ENCODE measurements around the gene IFNB1. TPM values are rescaled to one million over a fixed set of nuclear protein-coding genes. Genes with fewer than 3 reads are reported as not detected.

Gene IFNB1
- total RNA-seq = not detected

DNA sequence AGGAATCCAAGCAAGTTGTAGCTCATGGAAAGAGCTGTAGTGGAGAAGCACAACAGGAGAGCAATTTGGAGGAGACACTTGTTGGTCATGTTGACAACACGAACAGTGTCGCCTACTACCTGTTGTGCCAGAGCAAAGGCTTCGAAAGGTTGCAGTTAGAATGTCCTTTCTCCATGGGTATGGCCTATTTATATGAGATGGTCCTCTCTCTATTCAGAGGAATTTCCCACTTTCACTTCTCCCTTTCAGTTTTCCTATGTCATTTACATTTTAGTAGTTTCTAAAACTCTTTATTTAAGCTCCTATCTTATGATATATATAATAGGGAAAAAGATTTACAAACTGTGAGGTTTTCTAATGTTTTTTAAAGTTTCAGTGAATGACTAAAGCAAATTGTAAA, at the start of gene IFNB1:
Gene IFNB1, minus strand, starts transcription at position 162 of the 400 bp plus-strand sequence. Its CDS starts 73 bp downstream, at position 89.

DNA sequence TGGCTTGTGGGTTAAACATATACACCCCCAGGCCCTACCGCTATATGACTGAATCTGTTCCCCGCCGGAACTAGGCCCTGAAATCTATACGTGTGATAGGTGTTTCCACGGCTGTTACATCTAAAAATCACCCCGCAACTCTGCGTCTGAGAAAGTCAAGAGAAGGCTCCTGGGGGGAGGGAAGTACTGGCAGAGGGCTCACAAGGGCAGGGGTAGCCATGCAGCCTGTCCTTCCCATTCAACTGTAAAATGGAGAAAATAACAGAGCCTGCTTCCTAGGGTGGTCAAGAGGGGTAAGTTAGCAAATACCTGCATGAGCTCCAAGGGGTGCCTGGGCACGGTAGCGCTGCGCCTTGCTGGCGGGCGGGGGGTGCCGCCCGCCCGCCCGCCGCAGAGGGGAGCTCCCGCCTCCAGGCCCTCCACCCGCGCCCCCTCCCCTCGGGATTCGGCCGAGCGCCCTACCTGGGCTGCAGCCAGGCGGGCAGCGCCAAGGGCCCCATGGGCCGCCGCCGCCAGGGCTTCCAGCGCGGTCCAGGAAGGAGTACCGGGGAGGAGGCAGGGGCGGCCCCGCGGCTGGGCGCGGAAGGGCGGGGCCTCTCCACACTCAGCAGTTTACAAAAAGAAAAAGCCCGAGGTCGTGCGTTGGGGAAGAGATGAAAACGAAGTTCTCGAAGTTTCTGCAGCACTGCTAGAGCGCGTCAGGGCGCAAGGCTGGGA, 46.5 kb downstream of the IFNB1 start, which contains the start of gene HACD4:
Gene HACD4, minus strand, starts transcription at position 550 of the 717 bp plus-strand sequence. Its CDS starts 50 bp downstream, at position 500.

Other genes with a start within 250 kb of the IFNB1 start
- gene HACD4, start 46.3 kb downstream of the IFNB1 start, total RNA-seq = 10 to 100 TPM; 13.0 TPM
- gene IFNW1, start 63.9 kb upstream of the IFNB1 start, total RNA-seq = not detected
- gene IFNA21, start 88.7 kb upstream of the IFNB1 start, total RNA-seq = not detected
- not detected for gene IFNA4, start 109.6 kb upstream of the IFNB1 start, total RNA-seq
- gene IFNA7, start 124.3 kb upstream of the IFNB1 start, total RNA-seq = not detected
- not detected for gene IFNA10, start 129.2 kb upstream of the IFNB1 start, total RNA-seq
- not detected for gene IFNA16, start 139.4 kb upstream of the IFNB1 start, total RNA-seq
- not detected for gene IFNA17, start 150.3 kb upstream of the IFNB1 start, total RNA-seq
- not detected for gene IFNA14, start 162.1 kb upstream of the IFNB1 start, total RNA-seq
- gene IFNA5, start 227.4 kb upstream of the IFNB1 start, total RNA-seq = not detected

All from activated naive CD4-positive, alpha-beta T cell treated with anti-CD3 and anti-CD28 coated beads, Interleukin-2, amount 10 ng/mL, durations not matched to agents 5 hours and 36 hours (primary cell).